8988T (cell line): Measurements from ENCODE around the gene MFAP3L.

Experiments
- DNase-seq: peaks from one replicate; pipeline ENCODE4 v3.0.0; 2011

Gene MFAP3L

GRCh38 chr4:170017252-170017651 lies 8.9 kb downstream of the MFAP3L start:
- no peak for DNase-seq

- DNase-seq = no peak
Measured at GRCh38 chr4:170015285-170015684, 10.9 kb downstream of the MFAP3L start.

- no peak for DNase-seq
Measured at GRCh38 chr4:170014359-170015011, 11.7 kb downstream of the MFAP3L start.

GRCh38 chr4:170012629-170012958 lies 13.6 kb downstream of the MFAP3L start:
- no peak for DNase-seq

GRCh38 chr4:170011921-170012628 lies 14.1 kb downstream of the MFAP3L start:
- DNase-seq = no peak

GRCh38 chr4:170009291-170009690 lies 16.9 kb downstream of the MFAP3L start:
- DNase-seq = no peak

- DNase-seq = no peak
Measured at GRCh38 chr4:170008801-170009200, 17.4 kb downstream of the MFAP3L start.

GRCh38 chr4:170008371-170008770 lies 17.8 kb downstream of the MFAP3L start:
- DNase-seq = peak; percentile 17

GRCh38 chr4:170007113-170007512 lies 19.1 kb downstream of the MFAP3L start:
- no peak for DNase-seq

- no peak for DNase-seq
Measured at GRCh38 chr4:170005472-170005871, 20.7 kb downstream of the MFAP3L start.

- no peak for DNase-seq
Measured at GRCh38 chr4:170004651-170005295, 21.4 kb downstream of the MFAP3L start.

GRCh38 chr4:170003071-170004070 lies 22.8 kb downstream of the MFAP3L start:
- no peak for DNase-seq

- DNase-seq = no peak
Measured at GRCh38 chr4:170001745-170002267, 24.4 kb downstream of the MFAP3L start.

- no peak for DNase-seq
Measured at GRCh38 chr4:170001011-170001744, 25.0 kb downstream of the MFAP3L start.

- DNase-seq = no peak
Measured at GRCh38 chr4:169999923-170000322, 26.3 kb downstream of the MFAP3L start.

- no peak for DNase-seq
Measured at GRCh38 chr4:169998981-169999380, 27.2 kb downstream of the MFAP3L start.

- DNase-seq = no peak
Measured at GRCh38 chr4:169996379-169997240, 29.6 kb downstream of the MFAP3L start.

- DNase-seq = no peak
Measured at GRCh38 chr4:169993531-169993930, 32.7 kb downstream of the MFAP3L start.

- DNase-seq = no peak
Measured at GRCh38 chr4:169988252-169988651, 37.9 kb downstream of the MFAP3L start.

GRCh38 chr4:169987327-169988228 lies 38.6 kb downstream of the MFAP3L start:
- DNase-seq = no peak
